Upper lobe of right lung (tissue), 1 donor: ENCODE measurements around the gene PCGF1. TPM values are rescaled to one million over a fixed set of nuclear protein-coding genes. Genes with fewer than 3 reads are reported as not detected.

ENCODE experiments used
- ATAC-seq: fragments of 200-7000 bp; cut with Tn5 transposase; one replicate; pipeline ENCODE4 v1.9.1; 2020; ENCODE audit warnings: mild to moderate bottlenecking, moderate library complexity
- DNase-seq: peaks from one replicate; pipeline ENCODE4 v3.0.0-alpha.2; 2020
- H3K27ac ChIP-seq: fragments of 200-600 bp; one replicate; pipeline ENCODE4 v1.8.0; 2022
- H3K27me3 ChIP-seq: fragments of 200-600 bp; one replicate; pipeline ENCODE4 v1.8.0; 2022; ENCODE audit warnings: mild to moderate bottlenecking
- H3K36me3 ChIP-seq: fragments of 200-600 bp; one replicate; pipeline ENCODE4 v1.8.0; 2022
- H3K4me1 ChIP-seq: fragments of 200-600 bp; one replicate; pipeline ENCODE4 v1.8.0; 2022
- H3K4me3 ChIP-seq: fragments of 200-600 bp; one replicate; pipeline ENCODE4 v1.8.0; 2022; ENCODE audit warnings: mild to moderate bottlenecking
- H3K9me3 ChIP-seq: fragments of 200-600 bp; one replicate; pipeline ENCODE4 v1.8.0; 2022
- CTCF ChIP-seq: fragments of 200-600 bp; IDR thresholded peaks from one replicate; pipeline ENCODE4 v1.8.0; 2022; ENCODE audit warnings: antibody characterized with exemption
- intact Hi-C: fragments of 100-400 bp; cut with DNase I; formaldehyde crosslinking; loops from one replicate; pipeline ENCODE4 v1.11.0; 2022
- total RNA-seq: library from RNA; stranded (reverse); fragmentation: NEBNext Ultra II Directional; extraction: Animal tissue kit (Norgen Biotek cat#: 25700); gene quantifications from one replicate; pipeline ENCODE4 v1.2.1, GENCODE V29; 2021
- donor health status: DM: no; HTN: yes; CAD: no; lungs with severe emphysema.

PCGF1 gene
- total RNA-seq, 1 donor from 2014 or later, result 30.1 TPM

- TF ChIP-seq CTCF, result no peak
- no peaks in the 10 kb centered on the region for H3K27me3 ChIP-seq
- DNase-seq, result peak; percentile 95
- peaks cover 18% of the 10 kb centered on the region for H3K4me1 ChIP-seq
- ATAC-seq, result peak; percentile 88
- H3K27ac ChIP-seq, result peak within 1 kb of the TSS; percentile 88
- intact Hi-C loops, result no loop called here
- H3K36me3 ChIP-seq, result no peaks in the 10 kb centered on the region
- no peaks in the 10 kb centered on the region for H3K9me3 ChIP-seq
- peak within 1 kb of the TSS; percentile 88 for H3K4me3 ChIP-seq
Measured at GRCh38 chr2:74553892-74554819, 46.7 kb upstream of the PCGF1 start, which contains the start of the genes DOK1 and LOXL3. Gene DOK1 (plus strand): TSS chr2:74554720. CDS start chr2:74554755, 35 bp downstream. Gene LOXL3 (minus strand): TSS chr2:74553942. CDS start chr2:74552634, 1,308 bp downstream.

GRCh38 chr2:74552914-74553811, 45.7 kb upstream of the PCGF1 start:
- no peak for ATAC-seq
- intact Hi-C loops, result no loop called here
- Histone ChIP-seq H3K4me1 (peaks cover 19% of the 10 kb centered on the region), H3K4me3 (peak overlapping the region; percentile 88), H3K9me3 (no peaks in the 10 kb centered on the region), H3K36me3 (no peaks in the 10 kb centered on the region), H3K27ac (no peak overlapping the region), H3K27me3 (no peaks in the 10 kb centered on the region)
- TF ChIP-seq CTCF, result no peak
- no peak for DNase-seq

GRCh38 chr2:74551942-74552913, 44.7 kb upstream of the PCGF1 start:
- TF ChIP-seq CTCF, result no peak
- intact Hi-C loops, result no loop called here

DNA sequence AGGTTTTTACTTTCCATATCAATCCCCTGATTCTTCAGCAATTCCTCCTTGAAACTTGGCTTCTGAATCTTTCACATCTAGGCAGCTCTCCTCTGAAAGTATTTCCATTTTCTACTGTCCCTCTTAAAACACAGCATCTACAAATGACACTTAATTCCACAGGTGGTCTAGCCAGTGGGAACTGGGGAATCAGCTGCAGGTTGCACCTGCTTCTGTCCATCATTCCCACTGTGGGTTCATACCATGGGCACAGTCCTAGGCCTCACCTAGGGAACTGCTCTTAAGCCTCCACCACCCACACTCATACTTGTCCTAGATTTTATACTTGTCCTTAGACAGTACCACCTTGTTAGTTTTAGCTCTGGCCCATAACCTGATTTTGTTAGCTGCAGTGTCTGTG, 44.0 kb upstream of the PCGF1 start:
- no peak overlapping the region for H3K27ac ChIP-seq
- DNase-seq (no peak), ATAC-seq (no peak)
- peaks cover 19% of the 10 kb centered on the region for H3K4me1 ChIP-seq
- intact Hi-C loops, result no loop called here
- no peak overlapping the region for H3K4me3 ChIP-seq
- no peaks in the 10 kb centered on the region for H3K9me3 ChIP-seq
- H3K36me3 ChIP-seq, result no peaks in the 10 kb centered on the region
- H3K27me3 ChIP-seq, result no peaks in the 10 kb centered on the region
- no peak for TF ChIP-seq CTCF

More at GRCh38 chr2:74551942-74552913, 44.7 kb upstream of the PCGF1 start:
- DNase-seq (no peak), ATAC-seq (no peak)
- H3K4me1 ChIP-seq, result peaks cover 19% of the 10 kb centered on the region
- no peaks in the 10 kb centered on the region for H3K9me3 ChIP-seq
- no peak overlapping the region for H3K27ac ChIP-seq
- H3K36me3 ChIP-seq, result no peaks in the 10 kb centered on the region
- no peaks in the 10 kb centered on the region for H3K27me3 ChIP-seq
- no peak overlapping the region for H3K4me3 ChIP-seq

DNA sequence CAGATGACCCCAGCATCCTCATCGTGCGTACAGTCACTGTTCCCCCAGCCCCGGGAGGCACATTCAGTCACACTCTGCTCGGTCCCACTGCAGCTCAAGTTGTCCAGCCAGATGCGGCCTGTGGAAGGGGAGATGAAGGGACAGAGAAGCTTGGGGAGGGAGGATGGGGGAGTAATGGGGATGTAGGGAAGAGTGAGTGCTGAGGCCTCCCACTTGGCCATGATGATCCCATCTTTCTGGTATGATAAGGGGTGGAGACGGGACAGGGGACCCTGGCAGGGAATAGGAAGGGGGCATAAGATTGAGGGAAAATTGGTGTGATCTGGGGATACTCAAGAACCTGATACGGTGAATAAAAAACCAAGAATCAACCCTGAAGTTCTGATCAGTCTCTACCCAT, 42.7 kb upstream of the PCGF1 start:
- ATAC-seq (no peak), DNase-seq (no peak)
- intact Hi-C loops, result no loop called here
- peaks cover 19% of the 10 kb centered on the region for H3K4me1 ChIP-seq
- no peak overlapping the region for H3K27ac ChIP-seq
- TF ChIP-seq CTCF, result no peak
- H3K9me3 ChIP-seq, result no peaks in the 10 kb centered on the region
- no peaks in the 10 kb centered on the region for H3K27me3 ChIP-seq
- no peak overlapping the region for H3K4me3 ChIP-seq
- no peaks in the 10 kb centered on the region for H3K36me3 ChIP-seq
